Stimulated activated CD4-positive, alpha-beta T cell treated with anti-CD3 and anti-CD28 coated beads, Interleukin-15, amount 100 ng/mL, for 48 hours (primary cell): ENCODE results near the gene CAMSAP1.

Experiments
- DNase-seq, 2 donors: peaks; one replicate each; pipeline ENCODE4 v3.0.0-alpha.2; 2020; ENCODE audit warnings: low read depth in 2 of 2

CAMSAP1 gene

GRCh38 chr9:135835131-135835530 is 72.2 kb downstream of the CAMSAP1 start:
- DNase-seq: no peak

- DNase-seq: no peak
Observed at GRCh38 chr9:135833864-135834263, 73.5 kb downstream of the CAMSAP1 start.

DNA sequence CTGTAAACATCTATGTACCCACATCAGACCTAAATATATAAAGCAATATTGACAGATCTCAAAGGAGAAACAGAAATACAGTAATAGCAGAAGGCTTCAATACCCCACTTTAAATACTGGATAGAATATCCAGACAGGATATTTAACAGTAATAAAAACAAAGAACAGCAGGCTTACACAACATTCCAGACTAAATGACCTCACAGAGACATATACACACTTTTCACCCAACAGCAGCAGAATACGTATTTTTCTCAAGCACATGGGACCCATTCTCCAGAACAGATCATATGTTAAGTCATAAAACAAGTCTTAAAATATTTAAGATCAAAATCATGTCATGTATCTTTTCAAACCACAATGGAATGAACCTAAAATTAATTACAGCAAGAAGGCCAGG is 76.8 kb downstream of the CAMSAP1 start:
- no peak for DNase-seq

- no peak for DNase-seq
Observed at GRCh38 chr9:135828656-135829055, 78.7 kb downstream of the CAMSAP1 start.

- DNase-seq: no peak
Observed at GRCh38 chr9:135827866-135828580, 79.3 kb downstream of the CAMSAP1 start.

GRCh38 chr9:135827301-135827700 is 80.0 kb downstream of the CAMSAP1 start:
- no peak for DNase-seq

GRCh38 chr9:135826188-135826545 is 81.2 kb downstream of the CAMSAP1 start:
- DNase-seq: no peak

DNA sequence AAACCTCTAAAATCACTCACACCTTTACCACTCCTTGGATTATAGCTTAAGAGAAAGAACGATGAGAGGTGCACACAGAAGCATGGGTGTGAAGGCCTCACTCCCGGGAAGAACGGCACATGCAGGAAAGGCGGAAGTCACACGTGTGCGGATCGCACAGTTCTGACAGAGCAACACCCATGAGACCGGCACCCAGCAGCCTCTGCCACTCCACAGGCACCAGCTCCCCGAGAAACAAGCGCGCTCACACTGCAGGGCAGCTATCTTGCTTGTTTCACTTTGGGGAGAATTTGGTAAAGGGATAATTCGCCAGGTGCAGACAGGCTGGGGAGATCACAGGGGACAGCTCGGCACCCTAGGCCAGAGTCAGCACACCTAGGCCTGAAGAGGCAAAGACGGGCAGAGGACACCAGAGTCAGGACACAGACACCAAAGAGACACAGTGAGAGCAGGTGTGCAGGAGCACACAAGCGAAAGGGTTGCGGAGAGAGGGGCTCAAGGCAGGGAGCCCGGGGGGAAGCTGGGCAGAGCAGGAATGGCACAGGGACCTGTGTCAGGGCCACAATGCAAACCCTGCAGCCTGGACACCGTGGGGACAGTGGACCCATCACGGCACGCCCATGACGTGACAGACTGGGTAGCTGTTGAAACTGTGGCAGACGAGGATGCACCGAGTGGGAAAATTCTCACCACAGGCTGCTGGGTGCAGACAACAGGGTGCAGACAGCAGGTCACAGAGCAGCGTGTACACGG is 81.7 kb downstream of the CAMSAP1 start:
- no peak for DNase-seq

GRCh38 chr9:135823036-135823435 is 84.3 kb downstream of the CAMSAP1 start:
- DNase-seq: no peak

GRCh38 chr9:135822374-135822755 is 85.0 kb downstream of the CAMSAP1 start:
- DNase-seq: no peak

GRCh38 chr9:135821733-135822373 is 85.5 kb downstream of the CAMSAP1 start:
- DNase-seq: no peak

DNA sequence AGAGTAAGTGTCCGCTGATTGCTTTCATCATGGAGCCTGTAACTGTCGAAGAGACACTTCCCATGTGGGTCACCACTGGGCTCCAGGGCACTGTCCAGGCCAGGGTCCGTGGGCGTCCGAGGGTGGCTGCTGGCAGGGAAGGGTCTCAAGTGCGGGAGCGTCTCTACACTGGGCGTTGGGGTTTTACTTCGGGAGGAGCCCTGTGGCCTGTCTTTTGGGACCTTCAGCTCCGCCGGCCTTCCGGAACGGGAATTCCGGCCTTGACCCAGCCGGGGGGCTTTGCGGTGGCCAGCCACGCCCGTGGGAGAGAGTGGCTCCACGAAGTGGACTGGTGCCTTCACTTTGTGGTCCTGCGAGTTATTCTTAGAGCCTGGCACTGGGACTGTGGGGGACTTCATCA is 86.2 kb downstream of the CAMSAP1 start:
- no peak for DNase-seq

DNA sequence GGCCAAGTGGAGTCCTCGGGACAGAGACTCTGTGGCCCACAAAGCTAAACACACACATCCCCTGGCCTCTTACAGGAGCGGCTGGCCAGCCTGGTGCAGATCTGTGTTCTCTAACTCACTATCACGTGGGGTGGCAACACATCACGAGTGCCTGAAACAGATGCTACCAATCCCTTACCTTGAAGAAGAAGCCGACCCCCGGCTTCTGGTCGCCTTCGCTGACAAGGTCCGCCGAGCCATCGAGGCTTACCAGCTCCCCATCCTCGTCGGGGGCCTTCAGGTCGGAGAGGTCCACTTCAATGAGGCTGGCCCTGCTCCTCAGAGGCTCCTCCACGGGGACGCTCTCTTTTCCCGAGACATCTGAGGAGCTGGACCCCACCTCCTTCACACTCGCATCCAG is 86.7 kb downstream of the CAMSAP1 start:
- DNase-seq: no peak

DNA sequence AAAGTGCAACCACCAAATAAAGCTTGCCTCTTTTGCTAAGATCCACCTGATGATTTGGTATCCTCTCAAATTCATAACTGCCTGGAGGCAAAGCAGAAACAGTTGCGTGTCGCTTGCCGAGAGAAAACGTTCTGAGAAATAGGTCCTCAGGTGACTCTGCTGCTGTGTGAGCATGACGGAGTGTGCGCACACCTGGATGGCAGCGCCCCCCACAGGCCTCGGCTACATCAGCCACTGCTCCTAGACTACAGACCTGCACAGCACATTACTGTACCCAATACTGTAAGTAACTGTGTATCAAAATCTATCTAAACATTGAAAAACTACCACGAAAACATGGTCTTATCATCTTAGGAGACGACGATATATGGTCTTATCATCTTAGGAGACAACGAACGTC is 87.4 kb downstream of the CAMSAP1 start:
- DNase-seq: no peak

- DNase-seq: no peak
Observed at GRCh38 chr9:135818718-135819475, 88.4 kb downstream of the CAMSAP1 start.

- DNase-seq: no peak
Observed at GRCh38 chr9:135817951-135818717, 89.2 kb downstream of the CAMSAP1 start.

DNA sequence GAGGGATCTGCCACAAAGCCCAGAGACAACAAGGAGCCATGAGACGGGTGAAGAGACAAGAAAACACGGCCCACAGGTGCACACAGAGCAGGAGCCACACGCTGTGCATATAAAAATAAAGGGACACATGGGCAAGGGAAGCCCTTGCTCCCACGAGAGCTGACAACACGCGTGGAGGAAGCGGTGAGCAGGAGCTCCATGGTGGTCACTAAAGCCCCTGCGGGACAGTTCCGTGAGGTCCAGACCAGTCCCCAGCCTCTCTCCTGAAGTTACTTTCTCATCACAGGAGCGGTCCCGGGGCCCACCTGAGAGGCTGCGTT is 90.7 kb downstream of the CAMSAP1 start:
- DNase-seq: no peak

- DNase-seq: no peak
Observed at GRCh38 chr9:135815830-135816650, 91.3 kb downstream of the CAMSAP1 start.

DNA sequence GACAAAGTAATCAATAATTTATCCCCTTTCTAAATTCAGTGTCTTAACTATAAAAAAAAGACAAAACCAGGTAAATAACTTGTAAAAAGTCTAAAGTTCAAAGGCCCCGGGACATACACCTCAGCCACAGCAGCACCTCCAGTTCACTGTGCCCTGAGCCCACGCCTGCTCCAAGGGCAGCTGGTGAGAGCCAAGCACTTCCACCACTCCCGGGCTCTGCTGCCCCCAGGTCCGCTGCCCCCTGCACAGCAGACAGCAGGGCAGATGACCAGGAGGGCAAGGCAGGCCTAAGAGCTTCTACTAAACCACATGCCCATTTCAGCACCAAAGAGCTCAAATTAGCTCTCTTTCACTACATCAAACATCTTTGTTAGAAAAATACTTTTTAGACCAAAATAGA is 91.9 kb downstream of the CAMSAP1 start:
- no peak for DNase-seq

DNA sequence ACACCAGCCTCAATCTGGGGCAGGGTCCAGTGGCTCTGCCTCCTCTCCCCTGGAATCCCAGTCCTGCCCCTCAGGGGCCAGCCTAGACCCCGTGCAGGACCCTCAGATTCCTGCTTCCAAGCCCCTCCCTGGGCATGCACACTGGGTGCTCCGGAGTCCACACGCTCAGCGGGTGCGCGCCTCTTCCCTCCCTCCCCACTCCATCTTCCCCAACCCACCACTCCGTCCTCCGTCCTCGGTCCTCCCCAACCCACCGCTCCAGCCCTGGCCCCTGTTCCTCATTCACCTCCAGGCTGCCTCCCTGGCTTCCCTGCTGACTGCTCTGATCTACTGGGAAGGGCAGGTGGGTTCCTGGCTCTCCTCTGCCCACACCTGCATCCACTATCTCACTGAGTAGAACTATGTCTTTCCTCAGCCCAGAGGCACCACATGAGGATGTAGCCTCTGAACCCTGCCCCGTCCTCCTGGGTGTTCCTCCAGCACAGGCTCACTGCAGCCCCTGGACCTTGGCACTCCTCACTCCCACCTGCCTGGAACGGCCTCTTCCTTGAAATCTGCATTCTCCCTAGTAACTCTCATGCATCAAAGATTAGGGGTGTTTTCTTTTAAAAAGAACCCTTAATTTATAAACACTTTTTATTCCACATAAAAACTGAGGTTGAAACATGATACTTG is 92.8 kb downstream of the CAMSAP1 start:
- no peak for DNase-seq
